ENCODE data around the gene MPDU1.
"Not testable (repeated sequence)": the region's sequence is repeated elsewhere in the genome, so short reads cannot be mapped to it uniquely, and the experiment has no call there.

Gene MPDU1

DNA sequence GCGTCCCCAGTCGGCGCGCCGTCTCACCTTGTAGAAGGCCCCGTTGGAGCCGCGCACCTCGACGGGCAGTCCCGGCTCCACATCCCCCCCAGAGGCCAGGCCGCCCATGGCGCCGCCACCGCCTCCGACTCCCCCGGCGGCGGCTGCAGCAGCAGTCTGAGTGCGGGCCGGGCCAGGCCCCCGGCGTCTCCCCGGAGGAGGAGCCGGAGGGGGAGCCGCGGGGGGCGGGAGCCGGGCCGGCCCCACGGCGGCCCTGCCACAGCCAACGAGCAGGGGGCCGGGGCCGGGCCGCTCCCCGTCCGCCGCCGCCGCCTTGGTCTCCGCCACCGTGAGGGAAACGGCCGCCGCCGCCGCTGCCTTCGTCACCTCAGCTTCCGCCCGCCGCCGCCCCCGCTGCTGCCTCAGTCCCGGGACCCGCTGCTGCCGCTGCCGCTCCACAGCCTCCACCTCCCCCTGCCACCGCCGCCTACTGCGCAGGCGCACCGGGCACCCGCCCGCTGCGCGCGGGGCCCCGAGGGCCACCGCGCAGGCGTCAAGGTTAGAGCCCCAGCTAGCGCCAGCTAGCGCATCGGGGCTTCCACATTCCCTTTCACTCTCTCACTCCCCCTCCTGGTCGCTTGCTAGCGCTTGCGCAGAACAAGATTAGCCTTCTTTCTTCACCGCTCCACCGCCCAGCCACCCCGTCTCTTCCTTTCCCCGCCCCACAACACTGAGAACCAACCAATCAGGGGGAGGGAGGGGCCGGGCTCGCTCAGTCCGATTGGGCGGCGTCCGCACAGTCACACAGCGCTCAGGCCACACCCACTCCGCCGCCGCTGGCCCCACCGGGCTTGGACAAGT lies 31.0 kb downstream of the MPDU1 start, which contains the start of gene FXR2:
FXR2 (minus strand) TSS at position 473 of the 840 bp plus-strand sequence; CDS start at position 108, 365 bp downstream.
- peak; percentile 98 to 100 (median 98) for DNase-seq

- no peak for DNase-seq
These were observed 31.7 kb downstream of the MPDU1 start for GRCh38 chr17:7615265-7615747.

GRCh38 chr17:7618608-7619007 lies 35.0 kb downstream of the MPDU1 start:
- no peak for DNase-seq

GRCh38 chr17:7620835-7621234 lies 37.2 kb downstream of the MPDU1 start:
- DNase-seq = no peak

GRCh38 chr17:7623661-7624060 lies 40.0 kb downstream of the MPDU1 start:
- DNase-seq = no peak

DNA sequence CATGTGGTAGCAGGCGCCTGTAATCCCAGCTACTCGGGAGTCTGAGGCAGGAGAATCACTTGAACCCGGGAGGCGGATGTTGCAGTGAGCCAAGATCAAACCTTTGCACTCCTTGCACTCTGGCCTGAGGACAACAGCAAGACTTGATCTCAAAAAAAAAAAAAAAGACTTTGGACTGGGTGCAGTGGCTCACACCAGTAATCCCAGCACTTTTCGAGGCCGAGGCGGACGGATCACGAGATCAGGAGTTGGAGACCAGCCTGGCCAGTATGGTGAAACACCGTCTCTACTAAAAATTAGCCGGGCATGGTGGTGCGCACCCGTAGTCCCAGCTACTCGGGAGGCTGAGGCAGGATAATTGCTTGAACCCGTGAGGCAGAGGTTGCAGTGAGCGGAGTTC lies 42.1 kb downstream of the MPDU1 start:
- DNase-seq = not testable (repeated sequence)

- DNase-seq = no peak
These were observed 42.7 kb downstream of the MPDU1 start for GRCh38 chr17:7626307-7626706.

DNA sequence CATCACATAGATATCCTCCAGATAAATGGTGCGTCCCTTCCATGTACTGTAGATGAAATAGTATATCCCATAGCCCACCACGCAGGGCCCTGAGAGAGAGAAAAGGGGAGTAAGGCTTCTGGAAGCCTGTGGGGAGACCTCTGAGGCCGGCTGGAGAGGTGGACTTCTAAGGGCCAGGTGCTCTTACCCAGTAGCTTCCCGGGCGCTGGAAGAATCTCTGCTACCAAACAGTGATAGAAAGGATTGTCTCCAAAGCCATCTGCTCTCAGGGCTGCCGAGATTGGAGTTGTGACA lies 43.3 kb downstream of the MPDU1 start:
- no peak for DNase-seq

- DNase-seq = peak; percentile 74 to 91 (median 83)
These were observed 43.8 kb downstream of the MPDU1 start, which contains the start of gene SAT2 for GRCh38 chr17:7627250-7628121. SAT2 (minus strand) TSS chr17:7627821; CDS start chr17:7627635, 186 bp downstream.

- no peak for DNase-seq
These were observed 46.4 kb downstream of the MPDU1 start, which contains the start of gene SHBG for GRCh38 chr17:7629939-7630571. SHBG (plus strand) TSS chr17:7630135; CDS start chr17:7630173, 38 bp downstream.

GRCh38 chr17:7631398-7632380 lies 48.0 kb downstream of the MPDU1 start:
- no peak for DNase-seq

DNA sequence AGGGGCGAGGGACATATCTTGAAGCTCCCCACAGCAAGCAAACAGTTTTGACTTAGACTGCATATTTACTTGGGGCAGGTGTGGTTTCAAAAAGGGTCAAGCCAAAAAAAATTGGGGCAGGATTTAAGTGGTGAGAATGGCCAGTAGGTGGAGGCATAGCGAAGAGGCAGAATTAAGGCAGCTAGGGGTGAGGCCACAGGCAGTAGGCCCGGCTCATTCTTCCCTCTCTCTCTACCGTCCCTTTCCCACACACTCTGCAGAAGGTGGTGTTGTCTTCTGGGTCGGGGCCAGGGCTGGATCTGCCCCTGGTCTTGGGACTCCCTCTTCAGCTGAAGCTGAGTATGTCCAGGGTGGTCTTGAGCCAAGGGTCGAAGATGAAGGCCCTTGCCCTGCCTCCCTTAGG lies 48.8 kb downstream of the MPDU1 start:
- DNase-seq = peak in 1 of 5 donors; percentile 54

GRCh38 chr17:7633093-7633492 lies 49.4 kb downstream of the MPDU1 start:
- no peak for DNase-seq

GRCh38 chr17:7634384-7634783 lies 50.7 kb downstream of the MPDU1 start:
- DNase-seq = no peak

DNA sequence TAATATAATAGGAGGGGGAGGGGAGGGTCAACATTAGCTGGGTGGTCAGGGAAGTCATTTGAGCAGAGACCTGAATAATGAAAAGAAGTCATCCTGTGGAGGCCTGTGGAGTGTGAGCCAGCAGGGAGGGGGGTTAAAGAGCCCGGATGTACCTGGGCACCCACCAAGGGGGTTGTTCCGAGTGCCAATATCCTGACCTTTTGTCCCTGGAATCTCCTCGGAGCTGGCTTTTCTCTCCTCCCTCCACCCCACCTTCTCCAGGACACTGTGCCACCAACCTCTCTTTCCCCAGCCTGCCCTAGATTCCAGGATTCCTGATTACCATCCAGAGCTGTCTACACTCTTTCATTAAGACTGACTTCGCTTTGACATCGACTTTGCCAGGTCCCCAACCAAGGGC lies 52.5 kb downstream of the MPDU1 start:
- no peak for DNase-seq

Measured in T-helper 1 cell (primary cell).